ENCODE results near the gene PTF1A.

The PTF1A gene

DNA sequence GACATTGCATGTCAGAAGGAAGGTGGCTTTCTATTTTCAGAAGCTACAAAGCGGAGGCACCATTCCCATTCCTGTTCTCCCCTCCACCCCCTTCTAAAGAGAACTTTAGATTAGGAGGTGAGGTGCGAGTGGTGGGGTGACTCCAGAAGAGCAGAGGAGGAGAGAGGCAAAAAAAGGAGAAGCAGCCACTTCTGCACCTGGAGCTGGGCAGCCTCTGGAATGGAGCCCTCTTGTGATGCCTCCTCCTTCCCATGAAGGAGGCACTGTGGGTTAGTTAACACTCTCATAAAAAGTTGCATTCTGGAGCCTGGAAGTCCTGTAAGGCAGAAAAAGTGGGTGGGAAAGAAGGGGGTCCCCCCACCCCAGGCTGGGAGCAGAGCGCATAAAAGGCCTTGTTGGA lies 4.8 kb downstream of the PTF1A start:
- Histone ChIP-seq H3K4me1 (no peaks in the 10 kb centered on the region), H3K27me3 (peaks cover 97% of the 10 kb centered on the region), H3K4me3 (ENCODE audit: low read depth, low read length) (no peak overlapping the region), H3K9me3 (no peaks in the 10 kb centered on the region), H3K36me3 (no peaks in the 10 kb centered on the region)
- DNase-seq, result no peak
- no peak for TF ChIP-seq CTCF (IDR thresholded peaks at IDR 0.05; ENCODE audit: low read depth, low read length)

GRCh38 chr10:23197416-23197861 lies 5.3 kb downstream of the PTF1A start:
- H3K4me1 ChIP-seq, result no peaks in the 10 kb centered on the region
- no peaks in the 10 kb centered on the region for H3K36me3 ChIP-seq
- no peaks in the 10 kb centered on the region for H3K9me3 ChIP-seq
- no peak for TF ChIP-seq CTCF (IDR thresholded peaks at IDR 0.05; ENCODE audit: low read depth, low read length)
- no peak for DNase-seq
- H3K4me3 ChIP-seq (ENCODE audit: low read depth, low read length), result no peak overlapping the region
- H3K27me3 ChIP-seq, result peaks cover 96% of the 10 kb centered on the region

- TF ChIP-seq CTCF (IDR thresholded peaks at IDR 0.05; ENCODE audit: low read depth, low read length), result no peak
- H3K4me3 ChIP-seq (ENCODE audit: low read depth, low read length), result no peak overlapping the region
- peaks cover 96% of the 10 kb centered on the region for H3K27me3 ChIP-seq
- no peaks in the 10 kb centered on the region for H3K4me1 ChIP-seq
- H3K9me3 ChIP-seq, result no peaks in the 10 kb centered on the region
- no peaks in the 10 kb centered on the region for H3K36me3 ChIP-seq
- no peak for DNase-seq
Observed at GRCh38 chr10:23198610-23198939, 6.5 kb downstream of the PTF1A start.

DNA sequence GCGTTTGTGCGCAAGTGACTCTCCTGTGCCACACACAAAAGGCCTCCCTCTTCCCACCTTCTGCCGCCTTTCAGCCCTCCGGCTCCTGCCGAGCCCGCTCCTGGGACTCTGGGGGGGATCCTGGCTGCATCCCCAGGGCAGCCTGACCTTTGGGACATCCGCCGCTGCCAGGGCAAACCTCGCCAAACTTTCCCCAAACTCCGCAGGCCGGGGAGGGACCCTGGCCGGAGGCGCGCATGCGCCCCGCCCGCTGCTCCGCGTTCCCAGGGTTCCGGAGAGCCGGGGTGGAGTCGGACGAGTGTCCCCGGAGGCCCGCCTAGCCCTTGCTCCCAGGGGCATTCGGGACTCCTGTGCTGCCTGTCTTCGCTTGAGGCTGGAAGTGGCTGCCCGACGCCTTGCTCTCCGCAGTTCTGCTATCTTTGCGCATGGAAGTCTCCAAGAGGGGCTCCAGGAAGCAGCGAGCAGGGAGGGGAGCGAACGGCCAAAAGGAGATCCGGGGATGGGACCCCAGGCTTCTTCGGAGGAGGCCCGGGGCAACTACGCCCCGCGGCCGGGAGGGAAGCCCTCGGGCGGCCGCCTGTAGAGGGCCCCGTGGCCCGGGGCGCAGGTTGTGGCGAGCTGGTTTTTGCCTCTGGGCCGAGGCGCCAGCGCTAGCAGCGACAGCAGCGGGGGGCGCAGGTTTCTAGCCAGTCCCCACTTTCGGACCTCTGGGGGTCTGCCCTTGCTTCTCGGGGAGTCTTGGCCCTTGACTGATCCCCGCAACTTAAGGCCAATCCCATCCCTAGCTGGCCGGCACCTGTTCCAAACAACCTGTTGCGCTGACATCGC lies 7.0 kb downstream of the PTF1A start:
- no peak for TF ChIP-seq CTCF (IDR thresholded peaks at IDR 0.05; ENCODE audit: low read depth, low read length)
- DNase-seq, result no peak
- H3K27me3 ChIP-seq, result peaks cover 96% of the 10 kb centered on the region
- no peak overlapping the region for H3K4me3 ChIP-seq (ENCODE audit: low read depth, low read length)
- H3K9me3 ChIP-seq, result no peaks in the 10 kb centered on the region
- no peaks in the 10 kb centered on the region for H3K36me3 ChIP-seq
- H3K4me1 ChIP-seq, result no peaks in the 10 kb centered on the region

DNA sequence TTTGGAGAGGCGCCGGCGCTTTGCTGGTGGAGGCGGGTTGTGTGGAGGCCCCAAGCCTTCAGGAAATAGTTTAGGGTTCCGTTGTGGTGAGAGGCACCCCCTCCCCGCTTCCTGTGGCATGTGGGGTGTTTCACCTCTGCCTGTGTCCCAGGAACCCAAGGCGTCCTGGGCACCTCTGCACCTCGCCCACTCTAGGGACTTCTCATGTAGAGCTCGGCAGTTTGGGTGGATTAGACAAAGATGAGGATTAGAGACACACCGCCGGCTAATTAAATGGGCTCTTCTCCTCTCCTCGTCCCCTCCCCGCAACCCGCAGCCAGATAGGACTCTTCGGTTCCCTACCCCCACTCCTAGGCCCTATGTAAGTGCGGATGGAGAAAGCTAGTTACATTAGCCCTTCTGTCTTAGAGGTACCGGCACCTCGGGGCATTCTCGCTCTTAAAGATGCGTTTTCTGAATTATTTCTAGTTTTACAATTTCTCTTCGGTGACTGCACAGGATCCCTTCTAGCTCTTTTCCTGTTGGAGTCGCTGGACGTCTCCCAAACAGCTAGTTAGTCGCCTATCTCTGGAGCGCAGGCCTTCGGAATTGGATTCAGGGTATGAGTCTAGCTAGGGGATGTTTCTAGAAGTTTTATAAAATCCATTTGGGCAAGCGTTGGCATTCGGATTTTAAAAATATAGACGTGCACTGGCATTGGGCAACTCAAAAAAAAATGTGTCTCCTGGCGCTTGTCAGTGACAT lies 7.8 kb downstream of the PTF1A start:
- Histone ChIP-seq H3K4me3 (ENCODE audit: low read depth, low read length) (no peak overlapping the region), H3K36me3 (no peaks in the 10 kb centered on the region), H3K9me3 (no peaks in the 10 kb centered on the region), H3K27me3 (peaks cover 96% of the 10 kb centered on the region), H3K4me1 (no peaks in the 10 kb centered on the region)
- no peak for TF ChIP-seq CTCF (IDR thresholded peaks at IDR 0.05; ENCODE audit: low read depth, low read length)
- DNase-seq, result no peak

DNA sequence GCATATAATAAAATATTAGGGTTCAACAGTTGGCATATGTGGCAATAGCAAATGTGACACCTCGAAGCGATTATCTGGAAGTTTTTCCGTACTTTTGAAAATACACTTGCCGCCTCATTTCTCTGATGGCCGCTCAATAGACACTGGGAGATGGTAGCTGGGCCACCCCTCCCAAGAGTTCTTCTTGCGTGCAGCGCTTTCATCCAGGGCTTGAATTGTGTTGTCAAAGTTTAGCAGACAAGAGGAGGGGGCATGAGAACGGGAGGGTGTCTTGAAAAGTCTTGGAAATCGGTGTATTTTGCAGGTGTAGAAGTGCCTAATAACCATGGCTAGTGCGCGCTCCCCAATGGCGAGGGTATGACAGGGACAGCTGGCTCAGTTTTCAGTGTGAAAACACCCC lies 8.5 kb downstream of the PTF1A start:
- Histone ChIP-seq H3K4me1 (no peaks in the 10 kb centered on the region), H3K4me3 (ENCODE audit: low read depth, low read length) (no peak overlapping the region), H3K9me3 (no peaks in the 10 kb centered on the region), H3K36me3 (no peaks in the 10 kb centered on the region), H3K27me3 (peaks cover 92% of the 10 kb centered on the region)
- DNase-seq, result no peak
- TF ChIP-seq CTCF (IDR thresholded peaks at IDR 0.05; ENCODE audit: low read depth, low read length), result no peak
